GM13977 (cell line): Measurements from ENCODE around the gene MAP2K3.

Experiments
- DNase-seq: peaks from one replicate; pipeline ENCODE4 v3.0.0; 2012; ENCODE audit warnings: low spot score
- in situ Hi-C: fragments of 300-500 bp; cut with MboI; formaldehyde crosslinking; loops from one replicate; pipeline ENCODE4 v1.12.0; 2022; ENCODE audit warnings: low sequenced_read_pairs, low pct_unique_long_range_greater_than_20kb, mixed read lengths, inconsistent platforms; ENCODE audit not compliant: unreplicated experiment
- TF ChIP-seq, protein P1 (sequence below): IDR thresholded peaks from 2 replicates; pipeline ENCODE4 v1.5.1; 2012; ENCODE audit warnings: mild to moderate bottlenecking, control low read depth; ENCODE audit not compliant: insufficient read depth; ENCODE audit errors: extremely low read depth, missing control alignments

MAP2K3 gene

DNA sequence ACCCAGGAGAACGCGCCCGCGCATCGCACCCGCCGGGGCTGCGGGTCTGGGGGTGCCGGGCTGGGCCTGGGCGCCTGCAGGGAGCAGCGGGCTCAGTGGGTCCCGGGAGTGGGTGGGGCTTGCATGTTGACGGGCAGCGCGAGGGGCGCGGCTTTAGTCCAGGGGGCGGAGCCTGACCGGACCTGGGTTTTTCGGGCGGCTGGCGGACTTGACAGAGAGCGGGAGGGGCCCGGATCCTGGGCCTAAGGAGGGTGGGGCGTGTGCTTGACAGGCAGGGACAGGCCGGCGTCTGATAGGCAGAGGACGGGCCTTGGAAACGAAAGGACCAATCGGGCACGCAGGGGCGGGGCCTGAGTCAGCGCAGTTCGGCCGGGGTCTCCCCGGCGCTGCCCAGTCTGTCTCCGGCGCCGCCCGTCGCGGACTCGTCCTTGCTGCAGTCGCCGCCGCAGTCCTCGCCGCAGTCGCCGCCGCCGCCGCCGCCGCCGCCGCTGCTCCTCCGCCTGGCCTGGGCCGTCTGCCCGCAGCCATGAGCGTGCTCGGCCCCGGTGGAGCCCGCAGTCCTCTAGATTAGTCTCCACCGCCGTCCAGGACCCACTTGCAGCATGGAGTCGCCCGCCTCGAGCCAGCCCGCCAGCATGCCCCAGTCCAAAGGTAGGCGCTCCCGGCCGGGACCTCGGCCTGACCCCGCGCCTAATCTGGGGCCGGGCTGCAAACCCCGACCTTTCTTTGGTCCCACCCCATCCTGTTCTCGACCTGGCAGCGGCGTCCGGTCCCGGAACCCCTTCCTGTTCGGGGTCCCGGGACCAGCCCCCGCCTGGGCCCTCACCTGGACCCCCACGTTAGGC lies at the start of gene MAP2K3:
TSS of gene MAP2K3 (plus strand) at position 393 of the 845 bp plus-strand sequence. CDS start at position 603, 210 bp downstream.
- in situ Hi-C loops = loop anchor here (25.0 kb wide), 1 partner anchor 228 kb away; no protein-coding TSS in a partner anchor

DNA sequence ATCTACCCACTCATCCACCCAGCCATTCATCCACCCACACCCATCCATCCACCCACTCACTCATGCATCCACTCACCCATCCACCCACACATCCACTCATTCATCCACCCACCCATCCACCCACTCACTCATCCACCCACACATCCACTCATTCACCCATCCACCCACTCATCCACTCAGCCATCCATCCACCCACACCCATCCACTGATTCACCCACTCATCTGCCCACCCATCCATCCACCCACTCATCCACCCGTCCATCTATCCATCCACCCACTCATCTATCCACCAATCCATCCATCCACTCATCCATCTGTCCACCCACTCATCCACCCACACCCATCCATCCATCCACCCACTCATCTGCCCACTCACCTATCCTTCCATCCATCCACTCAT lies 48.6 kb upstream of the MAP2K3 start:
- in situ Hi-C loops = no loop called here

More for the DNA sequence above, at the start of gene MAP2K3:
- TF ChIP-seq, protein P1, sequence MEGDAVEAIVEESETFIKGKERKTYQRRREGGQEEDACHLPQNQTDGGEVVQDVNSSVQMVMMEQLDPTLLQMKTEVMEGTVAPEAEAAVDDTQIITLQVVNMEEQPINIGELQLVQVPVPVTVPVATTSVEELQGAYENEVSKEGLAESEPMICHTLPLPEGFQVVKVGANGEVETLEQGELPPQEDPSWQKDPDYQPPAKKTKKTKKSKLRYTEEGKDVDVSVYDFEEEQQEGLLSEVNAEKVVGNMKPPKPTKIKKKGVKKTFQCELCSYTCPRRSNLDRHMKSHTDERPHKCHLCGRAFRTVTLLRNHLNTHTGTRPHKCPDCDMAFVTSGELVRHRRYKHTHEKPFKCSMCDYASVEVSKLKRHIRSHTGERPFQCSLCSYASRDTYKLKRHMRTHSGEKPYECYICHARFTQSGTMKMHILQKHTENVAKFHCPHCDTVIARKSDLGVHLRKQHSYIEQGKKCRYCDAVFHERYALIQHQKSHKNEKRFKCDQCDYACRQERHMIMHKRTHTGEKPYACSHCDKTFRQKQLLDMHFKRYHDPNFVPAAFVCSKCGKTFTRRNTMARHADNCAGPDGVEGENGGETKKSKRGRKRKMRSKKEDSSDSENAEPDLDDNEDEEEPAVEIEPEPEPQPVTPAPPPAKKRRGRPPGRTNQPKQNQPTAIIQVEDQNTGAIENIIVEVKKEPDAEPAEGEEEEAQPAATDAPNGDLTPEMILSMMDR = no peak
- peak; percentile 100 for DNase-seq

DNA sequence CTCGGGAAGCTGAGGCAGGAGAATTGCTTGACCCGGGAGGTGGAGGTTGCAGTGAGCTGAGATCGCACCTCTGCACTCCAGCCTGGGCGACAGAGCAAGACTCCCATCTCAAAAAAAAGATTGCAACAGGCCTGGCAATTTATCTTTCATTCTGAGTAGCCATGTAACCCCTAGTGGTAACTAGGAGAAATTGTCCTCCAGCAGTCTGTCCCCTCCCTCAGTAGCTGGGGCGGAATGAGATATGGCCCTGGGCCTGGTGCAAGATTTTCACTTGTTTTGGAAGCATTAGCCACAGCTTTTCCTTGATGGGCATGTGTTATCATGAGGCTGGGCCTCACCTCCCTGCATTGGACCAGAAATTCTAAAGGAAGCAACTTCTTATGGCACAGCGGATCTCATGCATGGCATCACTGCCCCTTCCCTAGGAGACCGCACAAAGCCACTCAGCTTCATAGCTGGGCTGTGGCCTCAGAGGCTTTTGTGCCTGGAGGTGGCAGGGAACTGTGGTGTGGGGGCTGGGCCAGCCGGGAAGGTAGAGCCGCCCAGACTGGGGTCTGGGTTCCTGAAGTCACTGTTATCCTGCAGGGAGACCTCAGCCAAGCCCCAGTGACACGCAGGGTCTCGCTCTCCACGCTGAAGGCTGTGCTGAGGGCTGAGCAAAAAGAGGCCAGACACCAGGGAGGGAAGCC lies 44.7 kb upstream of the MAP2K3 start:
- in situ Hi-C loops = no loop called here
- DNase-seq = peak; percentile 71
- TF ChIP-seq, protein P1 = peak; percentile 48

More for the DNA sequence above, 48.6 kb upstream of the MAP2K3 start:
- TF ChIP-seq, protein P1 = no peak
- DNase-seq = no peak

DNA sequence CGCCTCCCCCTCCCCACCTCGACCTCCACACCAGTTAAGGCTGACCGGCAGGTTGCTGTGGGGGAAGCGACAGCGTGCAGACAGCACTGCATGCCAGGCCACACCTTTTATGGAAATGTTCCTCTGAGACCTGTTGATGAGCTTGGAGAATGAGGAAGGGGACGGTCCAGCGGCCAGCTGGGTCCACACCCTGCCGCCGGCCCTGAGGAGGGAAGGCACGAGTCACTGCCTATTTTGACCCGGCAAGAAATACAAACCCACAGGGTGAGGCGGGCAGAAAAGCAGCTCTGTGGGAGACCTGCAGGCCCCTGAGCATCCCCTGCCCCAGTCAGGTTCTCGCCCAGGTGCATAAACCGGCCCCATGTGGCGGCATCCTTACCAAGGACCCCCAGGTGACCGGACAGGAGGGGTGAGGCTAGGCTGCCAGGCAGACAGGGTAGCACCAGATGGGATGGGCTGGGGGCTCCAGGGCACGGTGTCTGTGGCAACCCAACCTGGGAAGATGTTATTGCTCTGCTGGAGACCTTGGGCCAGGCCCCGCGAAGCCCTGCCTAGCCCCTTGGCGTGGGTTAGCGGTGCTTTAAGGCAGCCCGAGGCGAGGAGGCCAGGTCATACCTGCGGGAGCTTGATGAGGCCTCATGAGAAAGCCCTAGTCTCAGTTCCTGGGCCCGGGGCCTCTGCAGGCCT lies 44.0 kb upstream of the MAP2K3 start:
- TF ChIP-seq, protein P1 = no peak
- in situ Hi-C loops = no loop called here
- no peak for DNase-seq

DNA sequence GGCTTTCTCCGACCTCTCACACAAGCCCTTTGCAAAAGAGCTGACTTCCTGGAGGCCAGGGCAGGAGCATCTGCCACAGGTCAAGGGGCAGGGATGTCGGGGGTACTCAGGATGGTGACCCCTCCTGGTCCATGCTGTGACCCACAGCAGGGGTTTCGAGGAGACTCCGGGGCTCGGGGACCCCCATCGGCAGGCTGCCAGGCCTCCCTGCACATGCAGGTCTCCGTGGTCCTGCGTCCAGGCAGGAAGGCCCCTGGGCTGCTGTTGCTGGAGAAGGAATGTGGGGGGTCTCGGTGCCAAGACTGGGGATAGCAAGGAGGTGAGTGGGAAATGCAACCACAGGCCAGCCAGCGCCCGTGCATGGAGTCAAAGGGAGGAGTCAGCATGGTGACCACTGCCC lies 42.9 kb upstream of the MAP2K3 start:
- TF ChIP-seq, protein P1 = no peak
- DNase-seq = no peak
- in situ Hi-C loops = no loop called here

DNA sequence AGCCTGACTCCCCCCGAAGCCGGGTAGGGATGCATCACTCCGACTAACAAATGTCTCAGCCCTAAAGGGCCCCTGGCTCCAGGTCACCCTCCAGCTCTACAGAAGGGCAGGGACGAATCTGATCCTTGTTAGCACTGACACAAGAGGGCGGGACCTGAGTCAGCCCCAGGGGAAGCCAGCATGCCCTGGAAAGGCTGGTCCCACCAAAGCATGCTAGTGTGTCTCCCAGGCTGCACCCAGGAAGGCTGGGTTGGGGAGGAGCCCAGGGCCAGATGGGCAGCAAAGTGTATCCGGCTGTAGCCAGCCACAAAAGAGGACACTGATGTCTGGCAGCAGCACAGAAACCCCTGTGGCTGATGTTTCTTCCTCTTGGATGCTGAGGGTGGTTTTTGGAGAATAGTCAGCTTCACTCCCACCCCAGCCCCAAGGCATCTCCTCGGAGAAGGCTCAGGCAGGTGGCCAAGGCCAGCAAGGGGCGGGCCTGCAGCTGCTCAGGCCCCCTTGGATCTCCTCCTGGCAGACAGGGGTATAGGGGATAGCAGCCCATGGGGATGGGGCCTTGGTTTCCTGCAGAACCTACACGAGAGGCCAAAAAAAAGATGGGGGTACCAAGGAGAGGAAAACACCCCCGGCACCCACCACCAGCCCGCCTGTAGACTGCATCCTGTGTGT lies 42.3 kb upstream of the MAP2K3 start:
- DNase-seq = no peak
- in situ Hi-C loops = no loop called here
- TF ChIP-seq, protein P1 = no peak
